ENCODE results near the gene C8B. TPM values are rescaled to one million over a fixed set of nuclear protein-coding genes. Genes with fewer than 3 reads are reported as not detected.

Gene C8B
- total RNA-seq, 1 donor from 2014 or later, result 0.26 TPM

DNA sequence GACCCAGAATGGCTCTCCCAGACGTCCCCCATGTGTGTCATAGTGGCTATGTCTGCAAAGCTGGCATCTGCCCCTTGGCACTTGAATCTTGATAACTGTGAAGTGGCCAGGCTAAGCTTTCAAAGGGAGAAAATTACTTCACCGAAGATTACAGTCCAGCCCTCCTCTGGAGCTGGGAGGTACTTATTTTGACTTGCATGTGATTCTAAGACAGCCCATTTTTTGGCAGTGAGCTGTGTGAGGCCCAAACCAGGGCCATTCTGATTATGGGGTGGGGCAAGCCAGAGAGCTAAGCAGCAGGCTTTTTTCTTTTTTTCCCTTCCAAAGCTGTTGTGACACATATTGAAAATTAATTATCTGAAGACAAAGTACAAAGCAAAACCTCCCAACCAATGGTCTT is 42.1 kb upstream of the C8B start:
- Mint-ChIP-seq H3K36me3 (ENCODE audit: insufficient read depth) (no peaks in the 10 kb centered on the region), H3K4me3 (ENCODE audit: low read depth) (no peak overlapping the region), H3K27ac (no peak overlapping the region), H3K9me3 (ENCODE audit: low read depth) (no peaks in the 10 kb centered on the region), H3K4me1 (ENCODE audit: low read depth) (no peaks in the 10 kb centered on the region), H3K27me3 (peaks cover 26% of the 10 kb centered on the region)
- TF ChIP-seq, protein P1, sequence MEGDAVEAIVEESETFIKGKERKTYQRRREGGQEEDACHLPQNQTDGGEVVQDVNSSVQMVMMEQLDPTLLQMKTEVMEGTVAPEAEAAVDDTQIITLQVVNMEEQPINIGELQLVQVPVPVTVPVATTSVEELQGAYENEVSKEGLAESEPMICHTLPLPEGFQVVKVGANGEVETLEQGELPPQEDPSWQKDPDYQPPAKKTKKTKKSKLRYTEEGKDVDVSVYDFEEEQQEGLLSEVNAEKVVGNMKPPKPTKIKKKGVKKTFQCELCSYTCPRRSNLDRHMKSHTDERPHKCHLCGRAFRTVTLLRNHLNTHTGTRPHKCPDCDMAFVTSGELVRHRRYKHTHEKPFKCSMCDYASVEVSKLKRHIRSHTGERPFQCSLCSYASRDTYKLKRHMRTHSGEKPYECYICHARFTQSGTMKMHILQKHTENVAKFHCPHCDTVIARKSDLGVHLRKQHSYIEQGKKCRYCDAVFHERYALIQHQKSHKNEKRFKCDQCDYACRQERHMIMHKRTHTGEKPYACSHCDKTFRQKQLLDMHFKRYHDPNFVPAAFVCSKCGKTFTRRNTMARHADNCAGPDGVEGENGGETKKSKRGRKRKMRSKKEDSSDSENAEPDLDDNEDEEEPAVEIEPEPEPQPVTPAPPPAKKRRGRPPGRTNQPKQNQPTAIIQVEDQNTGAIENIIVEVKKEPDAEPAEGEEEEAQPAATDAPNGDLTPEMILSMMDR (IDR thresholded peaks at IDR 0.05; ENCODE audit: unreplicated experiment), result no peak
- no peak for DNase-seq (ENCODE audit: low spot score, unreplicated experiment)

DNA sequence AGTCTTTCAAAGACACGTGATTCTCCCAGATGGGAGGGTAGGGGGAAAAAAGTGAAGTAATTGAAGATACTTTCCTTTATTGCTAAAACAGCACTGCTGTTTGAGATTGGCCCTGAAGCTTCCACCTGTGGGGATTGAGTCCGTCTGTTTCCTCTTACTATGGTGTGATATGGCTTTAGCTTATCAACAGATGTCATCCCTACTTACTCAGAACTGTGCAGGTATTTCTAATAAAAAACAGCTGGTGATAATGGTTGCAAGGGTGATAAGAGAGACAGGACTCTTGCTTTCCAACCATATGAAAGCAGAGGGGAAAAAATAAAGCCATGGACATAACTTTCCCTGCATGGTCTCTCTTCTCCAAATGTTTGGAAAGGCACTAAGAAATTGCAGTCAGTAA is 41.7 kb upstream of the C8B start:
- peaks cover 26% of the 10 kb centered on the region for H3K27me3 Mint-ChIP-seq
- TF ChIP-seq, protein P1 (IDR thresholded peaks at IDR 0.05; ENCODE audit: unreplicated experiment), result no peak
- H3K27ac Mint-ChIP-seq, result no peak overlapping the region
- DNase-seq (ENCODE audit: low spot score, unreplicated experiment), result no peak
- H3K4me3 Mint-ChIP-seq (ENCODE audit: low read depth), result no peak overlapping the region
- no peaks in the 10 kb centered on the region for H3K4me1 Mint-ChIP-seq (ENCODE audit: low read depth)
- no peaks in the 10 kb centered on the region for H3K36me3 Mint-ChIP-seq (ENCODE audit: insufficient read depth)
- no peaks in the 10 kb centered on the region for H3K9me3 Mint-ChIP-seq (ENCODE audit: low read depth)

DNA sequence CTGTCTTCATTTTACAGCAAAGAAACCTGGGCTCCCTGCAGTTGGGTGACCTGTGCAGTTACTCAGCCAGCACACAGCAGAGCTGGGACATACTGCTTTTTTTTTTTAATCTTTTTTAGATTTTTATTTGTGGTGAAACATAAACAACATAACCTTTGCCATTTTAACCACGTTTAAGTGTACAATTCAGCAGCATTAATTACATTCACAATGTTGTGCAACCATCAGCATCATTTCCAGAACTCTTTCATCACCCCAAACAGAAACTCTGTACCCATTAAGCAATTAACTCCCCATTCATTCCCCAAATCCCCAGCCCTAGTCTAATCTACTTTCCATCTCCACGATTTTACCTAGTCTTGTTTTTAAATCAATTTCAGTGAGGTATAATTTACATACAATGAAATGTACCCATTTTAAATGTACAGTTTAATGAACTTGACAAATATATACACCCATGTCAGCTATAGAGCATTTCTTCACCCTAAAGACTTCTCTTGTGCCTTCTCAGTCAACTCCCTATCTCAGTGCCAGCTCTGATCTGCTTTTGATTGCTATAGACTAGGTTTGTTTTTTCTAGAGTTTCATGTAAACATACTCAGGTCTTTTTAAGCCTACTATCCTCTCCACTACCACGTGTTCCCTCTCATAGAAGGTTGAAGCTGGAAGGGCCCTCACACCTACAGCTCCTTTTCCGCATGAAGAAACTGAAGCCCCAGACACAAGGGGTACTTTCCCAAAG is 37.8 kb upstream of the C8B start:
- no peak for DNase-seq (ENCODE audit: low spot score, unreplicated experiment)
- H3K27ac Mint-ChIP-seq, result no peak overlapping the region

DNA sequence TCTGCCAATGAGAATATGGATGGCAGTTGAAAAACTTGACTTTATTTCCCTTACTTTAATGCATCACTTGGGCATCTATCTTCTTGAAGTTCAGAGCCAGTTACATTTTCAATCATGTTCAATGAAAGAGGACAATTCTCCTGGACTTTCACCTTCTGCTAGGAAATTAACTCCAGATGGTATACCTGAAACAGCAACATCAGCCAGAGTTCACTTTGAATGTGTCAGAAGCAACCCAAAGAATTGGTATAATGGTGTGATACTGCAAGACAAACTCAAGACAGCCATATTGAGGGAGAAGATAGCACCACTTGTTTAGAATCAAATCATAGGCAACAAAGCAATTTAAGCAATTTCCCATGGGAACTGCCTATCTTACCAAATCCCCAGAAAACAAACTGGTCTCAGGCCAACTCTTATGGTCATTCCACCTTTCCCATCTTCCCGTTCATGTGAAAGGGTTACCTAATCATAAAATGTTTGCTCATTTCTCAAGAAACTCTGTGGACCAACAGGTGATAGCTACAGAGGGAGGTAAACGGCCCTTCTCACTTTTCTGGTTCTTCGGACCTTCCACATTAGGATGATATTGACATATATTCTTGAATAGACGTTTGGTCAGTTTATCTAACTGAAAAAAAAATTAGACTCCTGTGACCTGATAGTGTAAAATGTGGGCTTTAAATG is 29.7 kb upstream of the C8B start:
- Mint-ChIP-seq H3K27ac (no peak overlapping the region), H3K9me3 (ENCODE audit: low read depth) (no peaks in the 10 kb centered on the region), H3K4me1 (ENCODE audit: low read depth) (peaks cover 7% of the 10 kb centered on the region), H3K36me3 (ENCODE audit: insufficient read depth) (no peaks in the 10 kb centered on the region), H3K27me3 (peaks cover 5% of the 10 kb centered on the region), H3K4me3 (ENCODE audit: low read depth) (no peak overlapping the region)
- no peak for DNase-seq (ENCODE audit: low spot score, unreplicated experiment)
- TF ChIP-seq, protein P1 (IDR thresholded peaks at IDR 0.05; ENCODE audit: unreplicated experiment), result no peak

More for the DNA sequence above, 37.8 kb upstream of the C8B start:
- TF ChIP-seq, protein P1 (IDR thresholded peaks at IDR 0.05; ENCODE audit: unreplicated experiment), result no peak
- H3K9me3 Mint-ChIP-seq (ENCODE audit: low read depth), result no peaks in the 10 kb centered on the region
- H3K4me1 Mint-ChIP-seq (ENCODE audit: low read depth), result no peaks in the 10 kb centered on the region
- H3K4me3 Mint-ChIP-seq (ENCODE audit: low read depth), result no peak overlapping the region
- no peaks in the 10 kb centered on the region for H3K36me3 Mint-ChIP-seq (ENCODE audit: insufficient read depth)
- peaks cover 14% of the 10 kb centered on the region for H3K27me3 Mint-ChIP-seq

DNA sequence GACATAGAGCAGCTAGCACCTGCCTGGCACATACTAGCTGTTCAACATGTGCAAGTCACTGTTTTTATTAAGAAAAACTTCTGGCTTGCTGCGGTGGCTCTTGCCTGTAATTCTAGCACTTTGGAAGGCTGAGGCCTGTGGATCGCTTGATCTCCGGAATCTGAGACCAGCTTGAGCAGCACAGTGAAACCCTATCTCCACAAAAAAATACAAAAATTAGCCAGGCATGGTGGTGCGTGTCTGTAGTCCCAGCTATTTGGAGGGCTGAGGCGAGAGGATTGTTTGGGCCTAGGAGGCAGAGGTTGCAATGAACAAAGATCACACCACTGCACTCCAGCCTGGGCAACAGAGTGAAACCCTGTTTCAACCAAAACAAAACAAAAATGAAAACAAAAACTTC is 27.7 kb upstream of the C8B start:
- Mint-ChIP-seq H3K4me1 (ENCODE audit: low read depth) (peaks cover 7% of the 10 kb centered on the region), H3K4me3 (ENCODE audit: low read depth) (no peak overlapping the region), H3K9me3 (ENCODE audit: low read depth) (no peaks in the 10 kb centered on the region), H3K27ac (no peak overlapping the region), H3K27me3 (peaks cover 5% of the 10 kb centered on the region), H3K36me3 (ENCODE audit: insufficient read depth) (no peaks in the 10 kb centered on the region)
- TF ChIP-seq, protein P1 (IDR thresholded peaks at IDR 0.05; ENCODE audit: unreplicated experiment), result no peak
- DNase-seq (ENCODE audit: low spot score, unreplicated experiment), result no peak
